Mammary epithelial cell (primary cell): ENCODE measurements around the gene ACTMAP.

Experiments used
- CTCF ChIP-seq, 2 donors: IDR thresholded peaks in 1 of 2; conservative IDR thresholded peaks in 1 of 2; 2 replicates each; pipeline ENCODE4 v1.5.1; 2011 to 2012; ENCODE audit warnings: inconsistent platforms in 2 of 2, low read length in 2 of 2, mild to moderate bottlenecking in 2 of 2, control low read depth in 1 of 2, low read depth in 1 of 2; ENCODE audit not compliant: insufficient read depth in 1 of 2; ENCODE audit errors: extremely low read depth in 1 of 2
- EZH2 ChIP-seq: IDR thresholded peaks from 2 replicates; pipeline ENCODE4 v1.6.1; 2012; ENCODE audit warnings: low read length, inconsistent platforms, borderline replicate concordance

DNA sequence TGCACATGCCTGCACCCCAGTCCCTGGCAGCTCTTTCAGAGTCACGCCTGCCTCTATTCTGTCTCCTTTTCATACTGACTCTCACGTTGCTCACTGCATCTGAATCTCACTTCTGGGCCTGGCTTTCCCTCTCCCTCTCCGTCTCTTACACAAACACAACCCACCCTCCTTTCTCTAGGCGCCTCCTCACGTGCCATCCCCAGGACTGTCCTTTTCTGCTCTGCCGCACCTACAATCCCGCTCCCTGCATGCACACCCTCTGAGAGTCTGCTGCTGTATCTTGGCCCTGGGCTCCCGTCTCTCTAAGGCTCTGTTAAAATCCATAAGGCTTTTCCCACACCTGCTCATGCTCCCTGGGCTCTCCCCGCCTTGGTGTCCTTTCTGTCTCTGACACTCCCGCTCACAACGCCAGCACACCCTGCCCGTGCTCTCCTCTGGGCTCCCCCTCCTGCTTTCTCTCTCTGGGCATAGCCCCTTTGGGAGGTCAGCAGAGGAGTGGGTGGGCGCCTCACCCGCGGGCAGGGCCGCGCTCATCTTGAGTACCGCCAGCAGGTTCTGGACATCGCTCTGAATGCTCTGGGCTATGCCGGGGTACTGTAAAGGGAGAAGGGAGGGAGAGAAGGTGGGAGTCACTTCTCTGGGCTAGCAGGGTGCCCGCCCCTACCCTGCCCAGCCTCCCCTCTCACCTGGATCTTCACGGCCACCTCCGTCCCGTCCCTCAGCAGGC lies 47.1 kb downstream of the ACTMAP start:
- TF ChIP-seq CTCF (conservative IDR thresholded peaks at IDR 0.05 in 1 of 2, IDR thresholded peaks at IDR 0.05 in 1 of 2; ENCODE audit: extremely low read depth in 1 of 2, insufficient read depth in 1 of 2, low read depth in 1 of 2, low read length in 2 of 2) (no peak), EZH2 (no peak)
